Ureter (tissue), 1 donor: ENCODE measurements around the gene SMYD3. TPM values are rescaled to one million over a fixed set of nuclear protein-coding genes. Genes with fewer than 3 reads are reported as not detected.
"Not testable (repeated sequence)": the region's sequence is repeated elsewhere in the genome, so short reads cannot be mapped to it uniquely, and the experiment has no call there.

Source experiments
- DNase-seq: peaks from one replicate; pipeline ENCODE4 v3.0.0-alpha.2; 2020; ENCODE audit warnings: low spot score
- total RNA-seq: library from RNA; stranded (reverse); gene quantifications from one replicate; pipeline ENCODE4 v1.2.4, GENCODE V29; 2023
- donor health status: DM: yes; HTN: yes; CAD: no.

Gene SMYD3
- total RNA-seq, 1 donor from 2014 or later: 29.3 TPM

DNA sequence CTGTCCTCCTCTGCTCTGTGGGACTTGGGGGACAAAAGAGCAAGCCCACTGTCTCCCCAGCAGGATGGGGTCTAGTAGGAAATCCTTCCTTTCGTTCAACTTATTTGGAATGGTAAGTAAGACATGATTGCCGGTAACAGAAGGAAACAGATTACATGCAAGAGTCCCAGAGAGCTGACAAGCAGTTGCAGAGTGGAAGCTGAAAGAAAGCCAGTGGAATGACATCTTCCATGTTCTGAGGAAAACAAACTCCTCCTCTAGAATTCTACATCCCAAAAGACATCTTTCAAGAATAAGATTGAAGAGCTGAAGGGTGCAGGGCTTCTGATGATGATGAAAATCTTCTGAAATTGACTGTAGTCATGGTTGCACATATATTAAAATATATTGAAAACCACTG lies 732.9 kb downstream of the SMYD3 start:
- no peak for DNase-seq

DNA sequence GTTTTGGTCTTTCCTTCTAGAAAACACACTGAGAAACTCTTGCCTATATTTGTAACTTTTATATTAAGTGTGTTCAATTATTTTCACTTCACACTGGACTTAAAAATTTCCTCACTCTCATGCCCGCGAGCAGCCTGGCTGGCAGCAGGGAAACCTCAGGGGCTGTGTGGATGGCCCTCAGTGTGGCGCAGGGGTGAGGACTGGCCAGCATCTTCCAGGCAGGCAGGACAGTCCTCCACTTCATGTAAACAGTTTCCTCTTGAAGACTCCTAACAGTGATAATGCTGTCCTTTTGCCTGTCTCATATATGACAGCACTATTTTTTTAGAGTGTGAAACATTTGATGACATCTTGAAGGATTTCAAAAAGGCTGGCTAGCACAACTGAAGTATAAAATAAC lies 733.7 kb downstream of the SMYD3 start:
- no peak for DNase-seq

DNA sequence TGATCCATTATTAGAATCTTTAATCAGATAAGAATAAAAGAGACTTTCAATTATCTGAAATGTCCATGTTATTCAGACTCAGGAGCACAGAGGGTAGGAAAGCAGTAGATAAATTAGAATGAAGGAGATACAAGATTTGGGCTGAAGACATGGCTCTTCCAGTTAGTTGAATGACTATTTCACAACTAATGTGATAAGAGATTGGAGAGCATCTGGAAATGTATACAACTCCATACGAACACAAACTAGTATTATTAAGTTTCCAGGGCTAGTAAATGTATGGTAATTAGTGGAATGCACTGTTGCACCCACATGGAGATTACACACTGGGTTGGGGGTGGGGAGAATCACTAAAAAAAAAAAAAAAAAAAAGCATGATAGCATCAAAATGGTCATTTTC lies 734.3 kb downstream of the SMYD3 start:
- DNase-seq: no peak

DNA sequence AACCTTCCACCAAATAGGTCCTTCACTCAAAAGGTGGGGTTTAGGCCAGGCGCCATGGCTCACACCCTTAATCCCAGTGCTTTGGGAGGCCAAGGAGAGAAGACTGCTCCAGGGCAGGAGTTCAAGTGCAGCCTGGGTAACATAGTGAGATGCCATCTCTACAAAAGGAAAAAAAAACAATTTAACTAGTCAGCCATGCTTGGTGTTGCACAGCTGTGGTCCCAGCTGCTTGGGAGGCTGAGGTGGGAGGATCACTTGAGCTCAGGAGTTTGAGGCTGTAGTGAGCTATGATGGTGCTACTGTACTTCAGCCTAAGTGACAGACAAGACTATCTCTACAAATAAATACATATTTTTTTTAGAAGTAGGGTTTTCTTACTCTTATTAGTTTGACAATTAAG lies 734.8 kb downstream of the SMYD3 start:
- no peak for DNase-seq

DNA sequence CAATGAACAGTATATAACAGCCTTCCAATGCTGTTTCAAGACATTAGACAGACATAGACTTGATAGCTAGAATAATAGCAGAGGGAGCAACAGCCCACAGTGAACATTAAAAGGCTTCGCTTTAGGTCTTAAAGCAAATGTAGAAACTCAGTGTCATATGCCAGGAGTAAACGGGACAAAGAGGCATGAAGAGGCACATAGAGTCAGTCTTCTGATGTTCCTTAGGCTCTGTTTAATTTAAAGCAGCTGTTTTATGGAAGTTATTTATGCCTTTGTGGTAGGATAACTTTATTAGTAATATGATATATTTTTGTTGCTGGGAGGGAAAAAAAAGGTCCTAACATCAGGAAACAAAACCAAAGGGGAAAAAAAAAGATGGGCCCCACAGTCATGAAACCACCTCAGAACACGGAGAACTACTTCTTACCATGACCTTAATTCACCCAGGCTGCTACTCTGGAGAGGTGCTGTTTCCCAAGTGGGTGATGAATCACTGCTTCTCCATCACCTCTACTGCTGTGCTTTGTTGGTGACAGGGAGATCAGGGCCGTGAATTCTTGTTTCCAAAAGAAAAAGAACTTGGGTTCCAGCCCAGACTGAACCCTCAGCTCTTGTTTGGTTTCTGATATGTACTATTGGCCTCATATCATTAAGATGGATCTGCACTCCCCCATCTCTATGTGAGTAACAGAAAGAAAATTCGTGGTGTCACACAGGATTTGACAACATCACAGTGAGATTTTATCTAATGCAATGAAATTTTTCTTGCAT lies 735.4 kb downstream of the SMYD3 start:
- no peak for DNase-seq

DNA sequence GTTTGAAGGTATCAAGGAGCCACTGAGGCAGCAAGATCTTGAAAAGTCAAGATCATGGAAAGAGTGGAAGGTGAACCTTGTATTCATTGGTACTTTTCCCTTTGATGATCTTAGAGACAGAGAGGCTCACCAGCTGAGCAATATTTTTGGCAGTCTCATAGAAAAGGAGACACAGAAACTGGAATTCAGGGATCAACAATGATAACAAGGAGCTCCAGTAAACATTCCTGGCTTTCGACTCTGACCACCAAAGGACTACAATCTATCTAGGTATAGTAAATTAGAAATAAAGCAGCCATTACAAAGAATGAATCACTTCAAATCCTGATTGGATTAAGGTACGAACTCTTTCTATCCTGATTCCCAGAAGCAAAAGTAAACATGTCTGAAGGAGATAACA lies 736.9 kb downstream of the SMYD3 start:
- DNase-seq: no peak

DNA sequence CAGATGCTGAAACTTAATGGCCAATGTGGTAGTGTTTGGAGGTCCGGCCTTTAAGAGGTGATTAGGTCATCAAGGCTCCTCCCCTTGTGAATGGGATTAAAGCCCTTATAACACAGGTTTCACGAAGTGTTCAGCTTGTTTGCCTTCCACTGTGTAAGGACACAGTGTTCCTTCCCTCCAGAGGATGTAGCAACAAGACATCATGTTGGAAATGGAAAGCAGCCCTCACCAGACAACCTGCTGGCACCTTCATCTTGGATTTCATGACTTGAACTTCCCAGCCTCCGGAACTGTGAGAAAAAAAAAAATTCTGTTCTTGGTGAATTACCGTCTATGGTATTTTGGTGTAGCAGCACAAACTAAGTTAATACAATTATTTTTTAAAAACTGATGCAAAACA lies 738.5 kb downstream of the SMYD3 start:
- no peak for DNase-seq

DNA sequence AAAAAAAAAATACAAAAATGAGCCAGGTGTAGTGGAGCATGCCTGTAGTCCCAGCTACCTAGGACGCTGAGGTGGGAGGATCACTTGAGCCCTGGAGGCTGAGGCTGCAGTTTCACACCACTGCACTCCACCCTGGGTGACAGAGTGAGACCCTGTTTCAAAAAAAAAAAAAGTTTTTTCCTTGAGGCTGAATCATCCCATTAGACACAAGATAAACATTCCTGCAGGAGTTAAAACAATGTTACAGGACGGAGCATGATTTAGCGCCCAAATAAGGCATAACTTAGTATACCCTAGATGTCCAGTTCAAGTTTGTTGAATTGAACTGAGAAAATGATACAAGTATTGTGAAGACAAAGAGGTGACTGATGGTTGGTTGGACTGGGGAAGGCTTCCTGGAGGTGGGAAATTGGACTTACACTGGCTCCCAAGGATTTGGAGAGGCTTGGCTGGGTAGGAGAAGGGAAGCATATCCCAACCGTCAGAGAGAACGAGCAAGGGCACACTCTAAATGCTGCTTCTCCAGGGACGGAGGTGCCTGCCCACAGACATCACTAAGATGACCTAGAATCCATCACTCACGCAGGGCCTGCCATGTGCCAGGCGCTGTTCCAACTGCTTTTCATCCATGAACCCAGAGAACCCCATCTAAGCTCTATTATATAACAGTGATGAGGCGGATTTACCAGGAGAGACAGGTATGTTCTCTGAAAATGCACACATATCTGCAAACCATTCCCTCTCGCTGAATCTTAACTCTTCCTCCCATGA lies 741.7 kb downstream of the SMYD3 start:
- no peak for DNase-seq

DNA sequence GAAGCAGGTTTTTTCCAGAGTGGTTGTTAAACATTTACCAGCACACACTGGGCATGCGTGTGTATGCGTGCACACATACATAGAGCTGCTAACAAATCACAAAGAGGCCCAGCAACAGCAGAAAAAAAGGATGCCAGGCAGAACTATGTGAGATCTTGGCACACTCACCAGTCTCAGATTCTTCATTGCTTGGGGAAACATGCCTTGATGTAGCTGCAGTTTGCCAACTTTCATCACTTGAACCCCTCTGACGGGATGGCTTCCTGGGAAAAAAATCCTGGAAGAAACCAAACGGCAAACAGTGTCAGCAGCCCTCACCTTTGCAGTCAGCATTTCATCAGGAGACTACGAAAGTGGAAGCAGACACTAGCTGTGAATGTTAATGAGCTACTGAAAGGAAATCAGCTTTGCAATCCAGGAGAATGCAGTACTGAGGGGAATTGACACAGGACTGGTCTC lies 743.2 kb downstream of the SMYD3 start:
- no peak for DNase-seq

DNA sequence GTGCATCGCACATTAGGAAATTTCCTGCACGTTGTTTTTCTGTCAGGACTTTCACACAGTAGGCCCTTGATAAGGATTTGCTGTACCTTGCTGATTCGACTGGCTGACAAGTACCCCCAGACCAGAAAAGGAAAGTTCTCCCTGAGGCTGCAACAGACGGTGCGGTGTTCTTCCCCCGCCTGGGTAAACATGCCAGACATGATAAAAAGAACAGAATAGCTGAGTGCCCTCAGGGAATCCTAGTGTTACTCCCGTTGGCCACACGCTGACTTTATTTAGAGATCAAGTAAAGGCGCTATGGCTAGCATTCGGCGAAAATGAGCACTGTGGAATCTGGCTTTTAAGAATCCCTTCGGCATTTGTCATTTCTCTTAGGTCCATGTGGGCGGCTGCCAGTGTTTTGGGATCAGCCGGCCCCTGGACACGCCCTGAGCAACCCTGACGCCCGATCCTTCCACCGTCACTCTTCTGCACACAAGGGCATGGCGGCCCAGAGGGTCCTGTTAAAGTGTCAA lies 744.6 kb downstream of the SMYD3 start:
- DNase-seq: no peak

DNA sequence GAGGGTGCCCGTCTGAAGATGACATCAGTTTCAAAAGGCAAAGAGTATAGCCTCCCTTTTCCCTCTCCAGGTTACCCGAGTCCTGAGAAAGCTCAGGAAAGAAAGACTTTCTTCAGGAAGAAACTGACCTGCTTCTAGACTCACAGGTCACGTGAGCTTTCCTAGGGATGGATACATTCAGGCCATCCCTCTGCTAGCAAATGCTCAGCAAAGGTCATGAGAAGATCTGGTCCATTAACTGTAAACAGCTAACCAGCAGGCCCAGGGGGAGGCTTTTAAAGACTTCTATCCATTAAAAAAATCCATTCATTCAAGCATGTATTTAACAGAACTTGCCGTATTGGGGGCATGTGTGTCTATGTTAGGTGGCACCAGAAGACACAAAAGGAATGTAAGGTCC lies 746.8 kb downstream of the SMYD3 start:
- DNase-seq: no peak

DNA sequence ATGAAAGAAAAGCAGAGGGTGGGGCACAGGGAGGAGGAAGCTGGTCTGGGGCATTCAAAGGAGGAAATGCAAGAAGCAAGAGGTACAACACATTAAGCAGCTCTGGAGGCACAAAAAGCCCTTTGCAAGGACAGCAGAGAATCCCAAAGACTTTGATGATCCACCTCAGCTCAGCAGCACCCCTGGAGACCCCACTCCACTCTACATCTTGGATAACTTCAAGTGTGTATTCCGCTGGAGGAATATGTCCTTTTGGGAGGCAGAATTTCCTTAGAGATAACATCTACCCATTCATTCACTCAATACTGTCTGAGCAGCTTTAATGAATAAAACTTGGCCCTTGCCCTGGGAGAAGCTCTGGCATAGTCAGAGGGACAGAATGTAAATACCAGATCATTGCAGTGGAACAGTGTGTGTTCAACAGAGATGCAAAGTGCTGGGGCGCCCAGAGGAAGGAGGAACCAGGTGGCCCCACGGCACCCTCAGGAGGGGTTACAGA lies 752.6 kb downstream of the SMYD3 start:
- no peak for DNase-seq

DNA sequence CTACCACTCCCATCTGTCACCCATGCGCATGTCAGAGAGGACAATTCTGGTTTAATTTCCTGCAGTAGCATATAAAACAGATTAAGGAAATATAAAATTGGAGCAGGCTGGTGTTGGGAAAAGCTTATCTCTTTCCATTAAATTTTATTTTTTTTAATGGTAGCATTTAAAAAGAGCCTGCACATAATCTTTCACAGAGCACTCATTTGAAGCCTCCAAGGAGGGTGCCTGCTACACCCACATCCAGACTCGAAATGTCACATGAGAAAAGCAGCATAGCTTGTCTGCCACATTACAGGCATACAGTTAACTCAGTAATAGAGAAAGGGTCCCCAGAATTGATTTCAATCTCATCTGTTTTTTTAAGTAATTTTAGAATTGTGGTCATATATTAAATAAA lies 753.3 kb downstream of the SMYD3 start:
- no peak for DNase-seq

DNA sequence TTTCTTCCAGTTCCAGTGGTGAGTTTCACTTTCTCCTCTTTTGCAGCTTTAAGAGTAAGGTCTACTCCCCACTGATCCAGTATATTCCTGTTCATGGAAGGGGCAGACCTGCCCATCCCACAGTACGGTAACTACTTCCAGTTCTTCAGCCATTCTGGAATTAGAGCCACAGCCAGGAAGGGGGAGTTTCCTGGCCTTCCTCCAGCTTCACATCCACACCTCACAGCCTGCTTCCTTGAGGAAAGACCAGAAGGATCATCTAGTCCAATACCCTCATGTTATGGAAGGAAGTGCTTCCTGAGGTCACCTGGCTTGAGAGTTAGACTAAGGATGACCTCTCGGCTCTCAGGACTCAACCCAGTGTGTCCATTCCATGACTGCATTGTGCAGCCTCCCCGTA lies 754.5 kb downstream of the SMYD3 start:
- DNase-seq: no peak

DNA sequence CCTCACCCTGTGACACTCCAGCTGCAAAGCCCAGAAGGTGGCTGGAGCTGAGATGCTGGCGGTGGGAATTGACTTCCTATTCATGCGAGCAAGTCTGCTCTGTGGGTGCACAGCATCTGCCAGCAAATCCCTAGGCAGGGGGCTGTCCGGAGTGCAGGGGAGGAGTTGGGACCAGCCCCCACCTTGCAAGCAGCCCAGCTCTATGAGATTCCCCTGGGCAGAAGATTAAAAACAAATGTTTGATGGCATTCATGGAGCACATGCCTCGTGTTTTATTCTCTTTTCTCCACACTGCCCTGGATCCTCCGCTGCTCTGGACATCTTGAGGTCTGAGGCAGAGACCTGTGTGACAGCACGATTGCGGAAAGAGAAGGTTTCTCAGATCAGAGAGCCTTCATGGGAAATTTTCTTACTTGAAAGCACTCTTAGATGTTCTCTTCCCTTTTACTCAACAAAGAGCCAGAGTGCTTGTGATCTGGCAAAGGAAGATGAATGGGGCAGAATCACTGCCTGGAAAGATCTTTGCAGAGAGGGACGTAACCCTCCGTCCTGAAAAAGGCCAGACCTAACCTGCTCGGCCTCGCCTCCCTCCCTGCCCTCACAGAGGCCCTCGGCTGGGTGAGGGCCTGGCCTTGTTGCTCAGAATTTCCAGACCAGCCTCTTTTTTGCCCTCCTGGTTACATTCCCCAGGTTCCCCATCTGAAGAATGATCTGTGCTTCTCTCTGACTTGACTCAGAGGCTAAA lies 755.2 kb downstream of the SMYD3 start:
- DNase-seq: no peak

DNA sequence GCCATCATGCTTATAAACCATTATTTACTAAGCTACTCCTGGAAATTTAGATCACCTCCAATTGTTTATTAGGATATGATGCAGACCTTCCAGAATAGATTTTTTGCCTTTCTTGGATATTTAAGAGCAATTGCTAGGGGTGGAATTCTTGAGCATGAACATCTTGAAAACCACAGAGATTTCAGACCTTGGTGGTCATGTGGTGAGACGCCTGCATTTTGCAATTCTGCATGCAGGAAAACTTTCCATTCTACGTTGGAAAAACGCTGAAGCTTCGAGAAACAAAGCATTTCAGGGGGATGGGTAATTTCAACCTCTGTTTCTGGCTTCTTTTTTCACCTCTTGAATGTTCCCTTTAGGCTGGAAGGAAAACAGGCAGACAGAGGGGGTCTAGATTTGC lies 756.0 kb downstream of the SMYD3 start:
- no peak for DNase-seq

DNA sequence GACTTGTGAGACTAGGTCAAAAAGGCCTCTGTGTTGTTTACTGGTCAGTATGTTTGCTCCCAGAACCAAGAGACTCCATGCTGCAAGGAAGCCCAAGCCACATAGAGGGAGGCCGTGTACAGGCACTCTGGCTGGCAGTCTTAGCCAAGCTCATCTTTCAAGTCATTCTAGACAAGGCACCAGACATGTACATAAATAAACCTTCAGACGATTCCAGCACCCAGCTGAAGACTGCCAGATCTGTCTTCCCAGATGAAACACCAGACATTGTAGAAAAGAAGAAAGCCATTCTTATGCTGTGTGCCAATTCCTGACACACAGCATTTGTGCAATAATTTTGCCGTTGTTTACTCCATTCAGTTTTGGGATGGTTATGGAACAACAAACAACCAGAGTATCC lies 756.8 kb downstream of the SMYD3 start:
- no peak for DNase-seq

DNA sequence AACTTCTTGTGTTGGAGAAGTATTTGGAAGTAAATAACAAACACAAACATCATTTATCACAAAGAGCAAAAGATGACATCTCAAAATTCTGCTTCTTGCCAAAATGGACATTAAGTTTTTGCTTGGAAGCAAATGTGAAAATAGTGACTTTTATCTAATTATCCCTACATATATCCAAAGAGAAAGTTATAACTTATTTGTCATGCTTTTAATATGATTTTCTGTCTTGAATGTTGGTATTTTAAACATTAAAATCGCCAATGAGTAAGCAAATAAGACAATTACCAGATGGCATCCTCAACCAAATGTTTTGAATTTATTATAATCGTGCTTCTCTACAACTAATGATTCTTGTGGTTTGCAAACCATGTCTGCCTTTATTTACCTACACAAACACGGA lies 758.0 kb downstream of the SMYD3 start:
- DNase-seq: no peak

DNA sequence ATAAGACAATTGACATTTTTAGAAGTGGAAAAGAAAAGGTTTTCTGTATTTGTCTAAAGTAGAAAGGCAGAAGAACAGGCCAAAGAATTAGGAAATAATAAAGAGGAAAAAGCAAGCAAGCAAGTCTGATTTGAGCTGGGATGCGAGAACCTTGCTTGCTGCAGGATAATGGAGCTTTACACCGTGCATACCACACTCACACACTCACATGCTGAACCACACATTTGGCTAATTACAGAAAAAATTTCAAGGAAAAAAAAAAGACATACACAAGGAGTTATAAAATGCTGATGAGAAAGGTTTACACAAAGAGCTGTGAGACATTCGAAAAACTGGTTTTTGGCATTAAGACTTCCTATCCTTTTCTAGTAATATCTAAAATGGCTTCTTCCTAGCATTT lies 758.4 kb downstream of the SMYD3 start:
- no peak for DNase-seq

DNA sequence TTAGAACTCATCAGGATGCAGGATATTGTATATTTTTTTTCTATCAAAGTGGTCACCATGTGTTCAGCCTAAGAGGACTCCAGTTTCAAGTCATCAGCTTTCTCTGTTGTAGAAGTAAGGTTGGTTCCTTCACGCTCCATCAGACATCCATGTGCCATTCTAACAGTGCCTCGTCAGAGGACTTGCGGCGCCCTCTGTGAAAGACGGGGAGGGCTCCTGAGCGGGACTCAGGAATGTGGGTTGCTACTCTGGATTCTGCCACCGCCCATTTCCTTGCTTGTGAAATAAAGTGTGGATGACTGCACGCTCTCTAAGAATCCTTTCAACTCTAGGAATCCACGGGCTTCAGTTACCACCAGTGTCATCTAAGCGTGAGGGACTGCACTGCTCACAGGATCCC lies 758.8 kb downstream of the SMYD3 start:
- DNase-seq: no peak

DNA sequence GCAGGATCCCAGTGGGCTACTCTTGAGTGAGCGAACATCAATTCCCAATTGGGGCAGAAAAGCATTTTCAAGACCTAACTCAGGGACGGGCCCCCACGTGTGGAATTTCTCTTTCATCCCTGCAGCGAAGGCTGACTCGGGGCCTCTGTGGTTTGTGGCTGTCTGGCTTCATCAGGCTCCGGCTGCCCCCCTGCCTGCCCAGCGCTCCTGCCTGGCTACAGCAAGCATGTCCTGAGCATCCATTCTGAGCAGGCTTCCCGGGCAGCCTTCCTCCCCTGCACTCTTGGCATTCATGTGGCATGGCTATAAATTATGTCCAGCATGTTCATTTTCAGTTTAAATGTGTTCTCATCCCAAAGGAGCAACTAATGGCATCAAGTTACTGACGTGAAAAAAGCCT lies 764.2 kb downstream of the SMYD3 start:
- no peak for DNase-seq

DNA sequence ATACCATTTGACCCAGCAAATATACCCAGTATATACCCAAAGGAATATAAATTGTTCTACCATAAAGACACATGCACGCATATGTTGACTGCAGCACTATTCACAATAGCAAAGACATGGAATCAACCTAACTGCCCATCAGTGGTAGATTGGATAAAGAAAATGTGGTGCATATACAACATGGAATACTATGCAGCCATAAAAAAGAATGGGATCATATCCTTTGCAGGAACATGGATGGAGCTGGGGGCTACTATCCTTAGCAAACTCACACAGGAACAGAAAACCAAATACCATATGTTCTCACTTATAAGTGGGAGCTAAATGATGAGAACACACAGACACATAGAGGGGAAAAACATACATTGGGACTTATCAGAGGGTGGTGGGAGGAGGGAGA lies 766.7 kb downstream of the SMYD3 start:
- DNase-seq: not testable (repeated sequence)
